ENCODE results near the gene PTPRD. TPM values are rescaled to one million over a fixed set of nuclear protein-coding genes. Genes with fewer than 3 reads are reported as not detected.

PTPRD gene
- total RNA-seq, 2 donors from 2014 or later, result 97.4 to 101 TPM

- H3K27me3 Mint-ChIP-seq (ENCODE audit: insufficient read depth), result no peaks in the 10 kb centered on the region
- H3K4me1 ChIP-seq (ENCODE audit: control insufficient read depth, insufficient read depth, low read length), result no peaks in the 10 kb centered on the region
- no peaks in the 10 kb centered on the region for H3K9me3 ChIP-seq (ENCODE audit: control insufficient read depth, low read length)
- no peak for TF ChIP-seq CTCF (conservative IDR thresholded peaks at IDR 0.05)
- no peaks in the 10 kb centered on the region for H3K4me1 Mint-ChIP-seq
- H3K9ac ChIP-seq (ENCODE audit: extremely low read depth, low read length, poor library complexity, severe bottlenecking), result no peak overlapping the region
- no peaks in the 10 kb centered on the region for H3K36me3 Mint-ChIP-seq (ENCODE audit: low read depth)
- no peaks in the 10 kb centered on the region for H3K36me3 ChIP-seq (ENCODE audit: control insufficient read depth, insufficient read depth, low read length)
- no peak for DNase-seq
- 92 to 96% methylated on average over 3 of the region's 3 CpGs for WGBS, 2 experiments (ENCODE audit: insufficient coverage in 1 of 2, insufficient read length in 1 of 2)
- H3K4me3 ChIP-seq (ENCODE audit: low read length), result no peak overlapping the region
- H3K27ac ChIP-seq (ENCODE audit: low read depth, low read length), result no peak overlapping the region
- H3K27ac Mint-ChIP-seq, result no peak overlapping the region
- H3K4me3 Mint-ChIP-seq, result no peak overlapping the region
- peaks cover 1% of the 10 kb centered on the region for H3K9me3 Mint-ChIP-seq
- no peaks in the 10 kb centered on the region for H3K27me3 ChIP-seq (ENCODE audit: control insufficient read depth, insufficient read depth, low read length, poor library complexity, severe bottlenecking)
Observed at GRCh38 chr9:8905731-8906130, 1707.1 kb downstream of the PTPRD start.

GRCh38 chr9:8904771-8905515 is 1707.9 kb downstream of the PTPRD start:
- 95 to 96% methylated on average over 7 to 8 of the region's 8 CpGs for WGBS, 2 experiments (ENCODE audit: insufficient coverage in 1 of 2, insufficient read length in 1 of 2)
- no peak for DNase-seq
- Mint-ChIP-seq H3K4me3 (no peak overlapping the region), H3K36me3 (ENCODE audit: low read depth) (no peaks in the 10 kb centered on the region), H3K9me3 (peaks cover 1% of the 10 kb centered on the region), H3K4me1 (no peaks in the 10 kb centered on the region), H3K27ac (no peak overlapping the region), H3K27me3 (ENCODE audit: insufficient read depth) (no peaks in the 10 kb centered on the region)
- H3K27ac ChIP-seq (ENCODE audit: low read depth, low read length), result no peak overlapping the region
- no peaks in the 10 kb centered on the region for H3K27me3 ChIP-seq (ENCODE audit: control insufficient read depth, insufficient read depth, low read length, poor library complexity, severe bottlenecking)
- no peak for TF ChIP-seq CTCF (conservative IDR thresholded peaks at IDR 0.05)
- no peak overlapping the region for H3K9ac ChIP-seq (ENCODE audit: extremely low read depth, low read length, poor library complexity, severe bottlenecking)
- no peaks in the 10 kb centered on the region for H3K36me3 ChIP-seq (ENCODE audit: control insufficient read depth, insufficient read depth, low read length)
- no peaks in the 10 kb centered on the region for H3K9me3 ChIP-seq (ENCODE audit: control insufficient read depth, low read length)
- no peaks in the 10 kb centered on the region for H3K4me1 ChIP-seq (ENCODE audit: control insufficient read depth, insufficient read depth, low read length)
- no peak overlapping the region for H3K4me3 ChIP-seq (ENCODE audit: low read length)

GRCh38 chr9:8903077-8903476 is 1709.7 kb downstream of the PTPRD start:
- Histone ChIP-seq H3K9ac (ENCODE audit: extremely low read depth, low read length, poor library complexity, severe bottlenecking) (no peak overlapping the region), H3K9me3 (ENCODE audit: control insufficient read depth, low read length) (no peaks in the 10 kb centered on the region), H3K27me3 (ENCODE audit: control insufficient read depth, insufficient read depth, low read length, poor library complexity, severe bottlenecking) (no peaks in the 10 kb centered on the region), H3K27ac (ENCODE audit: low read depth, low read length) (no peak overlapping the region), H3K36me3 (ENCODE audit: control insufficient read depth, insufficient read depth, low read length) (no peaks in the 10 kb centered on the region), H3K4me1 (ENCODE audit: control insufficient read depth, insufficient read depth, low read length) (no peaks in the 10 kb centered on the region), H3K4me3 (ENCODE audit: low read length) (no peak overlapping the region)
- DNase-seq, result no peak
- H3K27me3 Mint-ChIP-seq (ENCODE audit: insufficient read depth), result no peaks in the 10 kb centered on the region
- TF ChIP-seq CTCF (conservative IDR thresholded peaks at IDR 0.05), result no peak
- 83% methylated on average over 5 of the region's 5 CpGs; no CpG with 5 or more reads in 1 of the 2 experiments for WGBS, 2 experiments (ENCODE audit: insufficient coverage in 1 of 2, insufficient read length in 1 of 2)
- H3K4me3 Mint-ChIP-seq, result no peak overlapping the region
- H3K27ac Mint-ChIP-seq, result no peak overlapping the region
- H3K36me3 Mint-ChIP-seq (ENCODE audit: low read depth), result no peaks in the 10 kb centered on the region
- no peaks in the 10 kb centered on the region for H3K9me3 Mint-ChIP-seq
- no peaks in the 10 kb centered on the region for H3K4me1 Mint-ChIP-seq

Data from endodermal cell (in vitro differentiated cells).